Cerebellar nuclear complex (tissue), 1 donor: ENCODE measurements around the gene C12orf43.

Experiments
- DNase-seq, 2 experiments: peaks; one replicate each; lab custom pipeline; 2025; lab: John Stamatoyannopoulos, UW

C12orf43 gene

DNA sequence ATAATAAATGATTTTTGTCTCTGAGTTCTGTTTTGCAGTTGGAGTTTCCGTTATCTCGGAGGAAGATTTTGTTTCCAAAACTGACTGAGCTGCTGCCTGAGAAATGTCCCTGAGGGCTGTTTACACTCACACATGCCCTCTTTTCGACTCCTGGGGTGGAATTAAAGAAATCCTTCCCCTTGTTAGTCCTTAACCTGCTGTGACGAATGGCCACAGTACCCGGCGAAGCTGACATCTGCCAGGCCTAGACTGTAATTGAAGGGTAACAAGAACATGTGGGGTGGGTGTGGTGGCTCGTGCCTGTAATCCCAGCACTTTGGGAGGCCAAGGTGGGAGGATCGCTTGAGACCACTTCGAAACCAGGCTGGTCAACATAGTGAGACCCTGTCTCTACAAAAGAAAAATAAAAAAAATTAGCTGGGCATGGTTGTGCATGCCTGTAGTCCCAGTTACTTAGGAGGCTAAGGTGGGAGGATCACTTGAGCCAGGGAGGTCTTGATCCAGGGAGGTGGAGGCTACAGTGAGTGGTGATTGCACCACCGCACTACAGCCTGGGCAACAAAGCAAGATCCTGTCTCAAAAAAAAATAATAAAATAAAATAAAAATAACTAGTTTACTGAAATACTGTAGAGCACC lies 14.4 kb upstream of the C12orf43 start:
- DNase-seq = no peak

DNA sequence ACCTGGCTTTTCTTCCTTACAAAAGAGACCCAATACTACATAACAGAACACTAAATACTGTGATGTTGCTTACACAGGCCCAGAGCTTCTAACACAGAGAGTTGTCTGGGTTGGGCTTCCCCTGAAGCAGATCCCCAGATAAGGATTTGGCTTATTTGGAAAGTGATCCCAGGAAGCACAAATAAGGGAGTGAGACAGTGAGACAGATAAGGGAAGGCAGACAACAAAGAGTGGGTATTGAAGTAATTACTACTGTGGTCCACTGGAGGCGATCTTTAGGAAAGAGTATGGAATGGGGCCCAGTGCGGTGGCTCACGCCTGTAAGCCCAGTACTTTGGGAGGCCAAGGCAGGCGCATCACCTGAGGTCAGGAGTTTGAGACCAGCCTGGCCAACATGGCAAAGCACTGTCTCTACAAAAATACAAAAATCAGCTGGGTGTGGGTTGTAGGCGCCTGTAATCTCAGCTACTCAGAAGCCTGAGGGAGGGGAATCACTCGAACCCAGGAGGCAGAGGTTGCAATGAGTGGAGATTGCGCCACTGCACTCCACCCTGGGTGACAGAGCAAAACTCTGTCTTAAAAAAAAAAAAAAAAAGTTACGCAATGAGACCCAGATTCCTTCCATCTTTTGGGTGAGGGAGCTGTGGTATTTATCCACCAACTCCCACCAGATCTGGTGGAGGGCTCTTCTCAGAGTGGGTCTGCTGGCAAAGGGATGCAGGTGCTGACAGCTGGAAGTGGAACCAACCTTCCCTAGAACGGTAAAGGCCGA lies 10.2 kb upstream of the C12orf43 start:
- no peak for DNase-seq

- DNase-seq = no peak
Observed at GRCh38 chr12:121025442-121026226, 9.3 kb upstream of the C12orf43 start.

- DNase-seq = no peak
Observed at GRCh38 chr12:121023799-121024198, 7.5 kb upstream of the C12orf43 start.

- no peak for DNase-seq
Observed at GRCh38 chr12:121022713-121023112, 6.4 kb upstream of the C12orf43 start.

GRCh38 chr12:121021754-121022153 lies 5.5 kb upstream of the C12orf43 start:
- no peak for DNase-seq

- no peak for DNase-seq
Observed at GRCh38 chr12:121018860-121019617, 2.8 kb upstream of the C12orf43 start.

DNA sequence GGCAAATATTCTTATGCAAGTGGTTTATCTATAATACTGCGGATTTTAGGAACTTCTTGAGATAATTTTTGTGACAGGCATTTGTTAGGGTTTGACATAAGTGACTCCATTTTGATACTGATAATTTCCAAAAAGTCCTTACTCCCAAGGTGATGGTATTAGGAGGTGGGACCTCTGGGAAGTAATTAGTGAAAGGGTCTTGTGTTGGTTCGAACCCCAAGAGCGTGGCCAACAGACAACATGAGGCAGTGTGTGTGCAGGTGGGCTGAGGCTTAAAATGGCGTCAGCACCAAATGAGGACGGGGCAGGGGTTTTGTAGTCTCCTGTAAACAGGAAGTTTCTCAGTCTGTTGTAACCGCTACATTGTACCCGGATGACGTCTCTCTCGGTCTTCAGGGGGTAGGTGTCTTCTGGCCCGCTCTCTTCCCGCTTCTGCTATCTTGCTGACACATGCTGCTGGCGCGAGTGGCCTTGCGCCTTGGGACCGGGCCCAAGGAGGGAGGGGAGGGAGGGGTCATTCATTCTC lies 1.7 kb upstream of the C12orf43 start:
- no peak for DNase-seq

DNA sequence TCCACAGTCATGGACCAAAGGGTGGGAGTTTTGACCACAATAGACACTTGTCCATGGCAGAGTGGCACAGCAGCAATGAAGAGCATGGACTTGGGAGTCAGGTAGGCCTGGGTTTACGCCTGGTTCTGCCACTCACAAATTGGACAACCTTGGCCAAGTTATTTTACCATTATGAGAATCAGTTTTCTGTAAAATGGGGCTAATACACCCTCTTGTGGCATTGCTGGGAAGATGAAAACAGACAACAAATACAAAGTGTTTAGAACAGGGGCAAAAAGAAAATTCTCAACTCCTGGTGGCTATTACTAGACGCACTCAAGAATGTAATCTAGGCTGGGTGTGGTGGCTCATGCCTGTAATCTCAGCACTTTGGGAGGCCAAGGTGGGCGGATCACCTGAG lies 2.6 kb downstream of the C12orf43 start:
- no peak for DNase-seq

GRCh38 chr12:121011820-121012219 lies 4.5 kb downstream of the C12orf43 start:
- no peak for DNase-seq

DNA sequence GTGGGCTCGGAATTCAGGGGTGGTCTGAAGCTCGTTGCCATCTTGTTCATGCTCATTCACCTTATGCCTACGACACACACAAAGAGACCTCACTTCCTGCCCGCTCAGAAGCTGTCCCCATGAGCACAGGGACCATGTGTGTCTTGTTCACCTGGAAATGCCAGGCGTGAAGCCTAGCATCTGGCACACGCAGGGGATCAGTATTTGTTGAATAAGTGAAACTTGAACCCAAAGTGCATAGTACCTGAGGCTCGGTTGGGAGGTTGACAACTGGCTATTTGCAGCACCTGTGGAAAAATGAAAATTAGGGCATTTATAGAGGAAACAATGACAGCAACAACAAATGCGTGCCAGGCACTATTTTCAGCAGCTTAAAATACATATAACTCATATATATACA lies 5.4 kb downstream of the C12orf43 start:
- DNase-seq = no peak

GRCh38 chr12:121009741-121010140 lies 6.5 kb downstream of the C12orf43 start:
- no peak for DNase-seq

DNA sequence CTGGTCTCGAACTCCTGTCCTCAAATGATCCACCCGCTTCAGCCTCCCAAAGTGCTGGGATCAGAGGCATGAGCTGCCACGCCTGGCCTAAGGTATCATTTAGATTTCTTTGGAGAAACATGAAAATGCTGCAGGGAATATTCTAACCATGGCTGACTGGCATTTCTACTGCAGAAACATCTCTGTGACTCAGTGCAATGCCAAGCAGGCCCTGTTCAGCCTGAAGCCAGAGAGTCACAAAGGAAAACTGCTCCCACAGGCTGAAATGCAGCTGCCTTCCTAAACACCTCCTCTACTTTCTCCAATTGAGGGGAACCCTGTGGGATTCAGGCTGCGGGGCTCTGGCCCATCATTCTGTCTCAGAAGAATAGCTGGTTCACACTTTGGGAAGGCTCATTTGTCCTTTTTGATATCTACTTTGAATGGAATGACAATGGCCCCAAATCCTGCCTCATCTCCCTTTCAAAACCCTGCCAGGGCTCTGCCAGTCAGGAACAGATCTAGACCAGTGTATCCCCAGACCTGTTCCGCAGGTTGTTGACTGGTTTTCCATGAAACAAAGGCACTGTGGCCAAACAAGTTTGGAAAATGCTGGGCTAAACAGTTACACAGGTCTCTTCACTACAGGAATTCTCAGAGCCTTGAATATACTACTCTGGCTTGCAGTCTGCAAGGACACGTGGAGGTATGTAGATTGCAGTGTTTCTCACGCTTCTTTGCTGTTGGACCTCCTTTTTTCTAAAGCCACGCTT lies 7.8 kb downstream of the C12orf43 start:
- no peak for DNase-seq

GRCh38 chr12:121005346-121005815 lies 10.9 kb downstream of the C12orf43 start:
- DNase-seq = no peak

GRCh38 chr12:121004253-121004815 lies 12.0 kb downstream of the C12orf43 start:
- no peak for DNase-seq

- DNase-seq = no peak
Observed at GRCh38 chr12:121003650-121004049, 12.6 kb downstream of the C12orf43 start.

DNA sequence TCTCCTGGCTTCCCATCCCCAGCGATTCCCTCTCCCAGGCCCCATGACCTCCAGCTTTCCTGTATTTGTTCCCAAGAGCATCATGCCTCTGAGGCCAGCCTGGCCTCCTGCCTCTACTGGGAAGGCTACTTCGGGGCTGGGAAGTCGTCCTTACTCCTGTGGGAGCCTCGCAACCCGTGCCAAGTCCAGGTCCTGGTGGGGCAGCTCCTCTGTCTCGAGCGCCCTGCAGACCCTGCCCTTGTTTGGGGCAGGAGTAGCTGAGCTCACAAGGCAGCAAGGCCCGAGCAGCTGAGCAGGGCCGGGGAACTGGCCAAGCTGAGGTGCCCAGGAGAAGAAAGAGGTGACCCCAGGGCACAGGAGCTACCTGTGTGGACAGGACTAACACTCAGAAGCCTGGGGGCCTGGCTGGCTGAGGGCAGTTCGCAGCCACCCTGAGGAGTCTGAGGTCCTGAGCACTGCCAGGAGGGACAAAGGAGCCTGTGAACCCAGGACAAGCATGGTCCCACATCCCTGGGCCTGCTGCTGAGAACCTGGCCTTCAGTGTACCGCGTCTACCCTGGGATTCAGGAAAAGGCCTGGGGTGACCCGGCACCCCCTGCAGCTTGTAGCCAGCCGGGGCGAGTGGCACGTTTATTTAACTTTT lies 14.3 kb downstream of the C12orf43 start:
- no peak for DNase-seq

GRCh38 chr12:121001060-121001459 lies 15.2 kb downstream of the C12orf43 start:
- no peak for DNase-seq

- DNase-seq = no peak
Observed at GRCh38 chr12:121000530-121000929, 15.8 kb downstream of the C12orf43 start.
